ES-I3 (cell line): Measurements from ENCODE around the gene FAM171A1.

Experiments
- H3K36me3 ChIP-seq: 2 replicates; pipeline ENCODE4 v1.6.1; 2013; ENCODE audit warnings: mild to moderate bottlenecking, low read length, control low read depth, moderate library complexity; ENCODE audit not compliant: insufficient read depth
- H3K4me1 ChIP-seq: 2 replicates; pipeline ENCODE4 v1.6.1; 2013; ENCODE audit warnings: mild to moderate bottlenecking, control low read depth, low read length; ENCODE audit not compliant: insufficient read depth
- H3K9ac ChIP-seq: 2 replicates; pipeline ENCODE4 v1.6.1; 2013; ENCODE audit warnings: low read depth, mild to moderate bottlenecking, low read length, moderate library complexity
- H3K9me3 ChIP-seq: 2 replicates; pipeline ENCODE4 v1.6.1; 2013; ENCODE audit warnings: mild to moderate bottlenecking, low read length, moderate library complexity; ENCODE audit not compliant: control insufficient read depth, insufficient read depth

FAM171A1 gene

GRCh38 chr10:15230257-15230656 is 140.8 kb downstream of the FAM171A1 start:
- Histone ChIP-seq H3K9me3 (no peaks in the 10 kb centered on the region), H3K9ac (no peak overlapping the region), H3K36me3 (peaks cover 4% of the 10 kb centered on the region; the same call in 1 of the 2 replicates), H3K4me1 (no peaks in the 10 kb centered on the region)

- peaks cover 5% of the 10 kb centered on the region; the same call in 1 of the 2 replicates for H3K36me3 ChIP-seq
- no peaks in the 10 kb centered on the region for H3K4me1 ChIP-seq
- H3K9ac ChIP-seq = no peak overlapping the region
- H3K9me3 ChIP-seq = no peaks in the 10 kb centered on the region
These were observed 141.8 kb downstream of the FAM171A1 start for GRCh38 chr10:15229268-15229667.

GRCh38 chr10:15228426-15228825 is 142.7 kb downstream of the FAM171A1 start:
- Histone ChIP-seq H3K36me3 (peaks cover 5% of the 10 kb centered on the region; the same call in 1 of the 2 replicates), H3K9me3 (no peaks in the 10 kb centered on the region), H3K9ac (no peak overlapping the region), H3K4me1 (no peaks in the 10 kb centered on the region)

GRCh38 chr10:15227611-15228372 is 143.3 kb downstream of the FAM171A1 start:
- no peaks in the 10 kb centered on the region for H3K9me3 ChIP-seq
- H3K9ac ChIP-seq = no peak overlapping the region
- H3K36me3 ChIP-seq = peaks cover 5% of the 10 kb centered on the region; the same call in 1 of the 2 replicates
- H3K4me1 ChIP-seq = no peaks in the 10 kb centered on the region

- Histone ChIP-seq H3K9me3 (no peaks in the 10 kb centered on the region), H3K9ac (no peak overlapping the region), H3K36me3 (peaks cover 5% of the 10 kb centered on the region; the same call in 1 of the 2 replicates), H3K4me1 (no peaks in the 10 kb centered on the region)
These were observed 145.6 kb downstream of the FAM171A1 start for GRCh38 chr10:15225511-15225910.

- peaks cover 5% of the 10 kb centered on the region; the same call in 1 of the 2 replicates for H3K36me3 ChIP-seq
- H3K9ac ChIP-seq = no peak overlapping the region
- H3K4me1 ChIP-seq = no peaks in the 10 kb centered on the region
- no peaks in the 10 kb centered on the region for H3K9me3 ChIP-seq
These were observed 146.1 kb downstream of the FAM171A1 start for GRCh38 chr10:15224948-15225347.

- Histone ChIP-seq H3K36me3 (peaks cover 5% of the 10 kb centered on the region; the same call in 1 of the 2 replicates), H3K4me1 (no peaks in the 10 kb centered on the region), H3K9ac (no peak overlapping the region), H3K9me3 (no peaks in the 10 kb centered on the region)
These were observed 147.9 kb downstream of the FAM171A1 start for GRCh38 chr10:15223174-15223573.

- Histone ChIP-seq H3K36me3 (peaks cover 5% of the 10 kb centered on the region; the same call in 1 of the 2 replicates), H3K4me1 (no peaks in the 10 kb centered on the region), H3K9me3 (no peaks in the 10 kb centered on the region), H3K9ac (no peak overlapping the region)
These were observed 148.6 kb downstream of the FAM171A1 start for GRCh38 chr10:15222511-15222910.

GRCh38 chr10:15220445-15220844 is 150.6 kb downstream of the FAM171A1 start:
- peaks cover 2% of the 10 kb centered on the region; the same call in 1 of the 2 replicates for H3K36me3 ChIP-seq
- H3K4me1 ChIP-seq = no peaks in the 10 kb centered on the region
- H3K9me3 ChIP-seq = no peaks in the 10 kb centered on the region
- H3K9ac ChIP-seq = no peak overlapping the region

- Histone ChIP-seq H3K4me1 (no peaks in the 10 kb centered on the region), H3K36me3 (no peaks in the 10 kb centered on the region), H3K9me3 (no peaks in the 10 kb centered on the region), H3K9ac (no peak overlapping the region)
These were observed 154.4 kb downstream of the FAM171A1 start for GRCh38 chr10:15216700-15217099.

- Histone ChIP-seq H3K36me3 (no peaks in the 10 kb centered on the region), H3K4me1 (no peaks in the 10 kb centered on the region; the same call in 1 of the 2 replicates), H3K9me3 (no peaks in the 10 kb centered on the region), H3K9ac (no peak overlapping the region)
These were observed 156.9 kb downstream of the FAM171A1 start for GRCh38 chr10:15214237-15214636.

GRCh38 chr10:15213461-15213861 is 157.6 kb downstream of the FAM171A1 start:
- Histone ChIP-seq H3K36me3 (no peaks in the 10 kb centered on the region), H3K9ac (no peak overlapping the region)

GRCh38 chr10:15211464-15211979 is 159.6 kb downstream of the FAM171A1 start:
- Histone ChIP-seq H3K36me3 (no peaks in the 10 kb centered on the region), H3K9me3 (no peaks in the 10 kb centered on the region), H3K9ac (no peak overlapping the region), H3K4me1 (no peaks in the 10 kb centered on the region; the same call in 1 of the 2 replicates)

More at GRCh38 chr10:15213461-15213861, 157.6 kb downstream of the FAM171A1 start:
- Histone ChIP-seq H3K4me1 (no peaks in the 10 kb centered on the region; the same call in 1 of the 2 replicates), H3K9me3 (no peaks in the 10 kb centered on the region)

GRCh38 chr10:15210521-15210920 is 160.6 kb downstream of the FAM171A1 start:
- no peaks in the 10 kb centered on the region; the same call in 1 of the 2 replicates for H3K4me1 ChIP-seq
- no peak overlapping the region for H3K9ac ChIP-seq
- H3K9me3 ChIP-seq = no peaks in the 10 kb centered on the region
- H3K36me3 ChIP-seq = no peaks in the 10 kb centered on the region
